IPS-15b (cell line): ENCODE measurements around the gene ENHO.
A peak's percentile ranks its signal among the peaks of the same experiment; 100 is the strongest.

Experiments
- H3K27me3 ChIP-seq: one replicate; pipeline ENCODE4 v1.6.1; 2013; ENCODE audit warnings: low read length; ENCODE audit not compliant: control insufficient read depth, insufficient read depth
- H3K36me3 ChIP-seq: one replicate; pipeline ENCODE4 v1.6.1; 2013; ENCODE audit warnings: low read length; ENCODE audit not compliant: control insufficient read depth, insufficient read depth
- H3K4me1 ChIP-seq: one replicate; pipeline ENCODE4 v1.6.1; 2013; ENCODE audit warnings: mild to moderate bottlenecking, low read length; ENCODE audit not compliant: control insufficient read depth, insufficient read depth
- H3K4me3 ChIP-seq: one replicate; pipeline ENCODE4 v1.5.1; 2013; ENCODE audit warnings: low read depth, low read length
- H3K9ac ChIP-seq: one replicate; pipeline ENCODE4 v1.6.1; 2013; ENCODE audit warnings: low read depth, mild to moderate bottlenecking, low read length
- H3K9me3 ChIP-seq: one replicate; pipeline ENCODE4 v1.6.1; 2013; ENCODE audit warnings: mild to moderate bottlenecking, low read length; ENCODE audit not compliant: control insufficient read depth, insufficient read depth

Gene ENHO

DNA sequence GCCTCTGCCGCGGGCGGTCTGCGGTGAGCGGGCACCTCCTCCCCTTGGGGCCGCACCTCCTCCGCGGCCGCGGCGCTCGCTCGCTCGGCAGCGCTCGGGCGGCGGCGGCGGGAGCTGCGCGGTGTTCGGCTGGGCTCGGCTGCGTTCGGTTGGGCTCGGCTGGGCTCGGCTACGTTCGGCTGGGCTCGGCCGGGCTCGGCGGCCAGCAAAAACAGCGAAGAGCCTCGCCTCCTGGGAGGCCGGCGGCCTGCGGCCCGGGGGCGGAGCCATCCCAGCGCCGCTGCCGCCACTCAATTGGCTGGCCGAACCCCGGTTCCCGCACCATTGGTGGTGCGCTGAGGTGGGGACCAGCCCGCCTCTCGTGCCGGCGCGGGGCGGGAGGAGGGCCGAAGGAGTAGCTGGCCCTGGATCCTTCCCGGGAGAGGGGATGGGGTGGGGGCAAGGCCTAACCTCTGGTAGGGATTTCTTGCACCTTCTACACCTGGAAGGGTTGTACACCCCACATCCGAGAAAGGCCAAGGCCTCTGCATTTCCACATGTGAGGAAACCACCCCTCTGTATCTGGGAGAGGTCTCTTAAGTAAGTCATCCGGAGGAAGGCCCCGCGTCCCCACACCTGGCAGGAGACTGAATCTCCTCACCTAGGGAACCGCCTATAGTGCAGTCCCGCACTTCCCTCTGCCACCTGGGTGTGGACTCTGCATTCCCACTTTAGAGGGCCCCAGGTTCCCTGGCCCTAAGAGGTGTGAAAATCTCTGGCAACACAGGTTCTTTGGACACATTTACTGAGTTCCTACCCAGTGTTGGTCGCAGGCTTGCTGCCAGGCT lies at the start of gene ENHO:
Gene ENHO, minus strand, starts transcription at position 20 of the 827 bp plus-strand sequence. CDS start 1,295 bp downstream, outside the sequence.
- peak within 1 kb of the TSS; percentile 4 for H3K9ac ChIP-seq
- H3K27me3 ChIP-seq, result peaks cover 29% of the 10 kb centered on the region
- peaks cover 8% of the 10 kb centered on the region for H3K4me1 ChIP-seq
- no peaks in the 10 kb centered on the region for H3K9me3 ChIP-seq
- H3K4me3 ChIP-seq, result peak within 1 kb of the TSS; percentile 78
- H3K36me3 ChIP-seq, result no peaks in the 10 kb centered on the region

DNA sequence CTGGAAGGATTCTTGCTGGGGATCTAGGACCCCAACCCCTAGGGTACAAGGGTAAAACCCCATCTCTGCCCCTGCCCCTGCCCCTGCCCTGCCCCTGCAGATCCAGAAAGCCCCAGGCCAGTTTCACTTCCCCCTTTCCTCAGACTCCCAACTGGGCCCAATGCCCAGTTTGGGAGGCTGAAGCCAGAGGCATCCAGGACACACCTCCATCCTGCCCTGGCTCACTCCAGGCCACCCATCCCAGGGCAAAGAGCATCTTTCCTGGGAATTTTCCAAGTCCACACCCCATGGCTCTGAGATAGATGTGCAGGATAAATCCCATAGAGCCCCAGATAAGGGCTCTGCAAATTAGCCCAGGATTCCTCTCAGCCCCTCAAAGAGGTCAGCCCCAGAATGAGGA lies 49.3 kb upstream of the ENHO start:
- H3K9me3 ChIP-seq, result no peaks in the 10 kb centered on the region
- peaks cover 20% of the 10 kb centered on the region for H3K4me1 ChIP-seq
- no peak overlapping the region for H3K4me3 ChIP-seq
- H3K9ac ChIP-seq, result no peak overlapping the region
- no peaks in the 10 kb centered on the region for H3K36me3 ChIP-seq
- H3K27me3 ChIP-seq, result peaks cover 28% of the 10 kb centered on the region

DNA sequence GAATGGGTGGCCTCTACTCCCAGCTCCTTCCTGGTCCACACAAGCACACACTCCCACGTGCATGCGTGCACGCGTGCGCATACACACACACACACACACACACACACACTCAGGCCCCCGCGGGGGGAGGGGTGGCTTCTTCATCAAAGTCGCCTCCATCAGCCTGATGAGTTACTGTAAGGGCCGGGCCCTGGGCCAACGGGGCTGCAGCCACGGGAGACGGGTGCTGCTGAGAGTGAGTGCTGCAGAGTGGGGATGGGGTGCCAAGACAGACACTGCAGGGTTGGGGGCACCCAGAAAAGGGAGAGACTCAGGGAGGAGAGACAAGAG lies 48.7 kb upstream of the ENHO start:
- peaks cover 14% of the 10 kb centered on the region for H3K4me1 ChIP-seq
- no peak overlapping the region for H3K9ac ChIP-seq
- peaks cover 22% of the 10 kb centered on the region for H3K27me3 ChIP-seq
- H3K9me3 ChIP-seq, result no peaks in the 10 kb centered on the region
- H3K36me3 ChIP-seq, result no peaks in the 10 kb centered on the region
- H3K4me3 ChIP-seq, result no peak overlapping the region

DNA sequence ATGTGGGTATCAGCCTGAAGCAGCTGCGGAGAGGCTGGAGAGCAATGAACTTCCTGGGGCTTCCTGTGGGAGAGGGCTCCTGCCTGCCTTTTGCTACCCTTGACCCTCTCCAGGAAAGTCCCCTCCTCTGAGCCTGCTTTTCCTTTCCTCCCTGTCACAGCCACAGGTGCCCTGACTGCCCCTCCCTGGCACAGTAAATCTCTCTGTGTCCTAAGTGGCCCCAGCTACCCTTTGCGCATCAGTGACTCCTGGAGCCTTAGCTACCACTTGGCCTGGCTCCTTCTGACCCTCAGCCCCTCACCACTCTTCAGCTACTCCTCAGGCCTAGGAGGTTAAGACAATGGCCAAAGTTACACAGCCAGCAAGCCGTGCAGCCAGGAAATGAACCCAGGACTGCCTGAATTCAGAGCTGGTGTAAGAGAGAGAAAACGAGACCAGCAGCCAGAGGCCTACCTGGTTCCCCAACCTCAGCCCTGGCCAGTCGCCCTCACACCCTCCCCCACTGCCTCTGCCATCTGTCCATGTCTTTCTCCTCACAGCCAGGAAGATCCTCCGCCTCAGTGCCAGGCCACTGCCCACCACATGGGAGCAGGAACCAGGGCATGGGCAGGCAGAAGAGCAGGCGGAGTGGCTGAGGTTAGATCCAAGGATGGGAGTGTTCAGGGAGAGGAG lies 48.2 kb upstream of the ENHO start:
- no peaks in the 10 kb centered on the region for H3K9me3 ChIP-seq
- peaks cover 13% of the 10 kb centered on the region for H3K4me1 ChIP-seq
- peaks cover 18% of the 10 kb centered on the region for H3K27me3 ChIP-seq
- no peaks in the 10 kb centered on the region for H3K36me3 ChIP-seq
- no peak overlapping the region for H3K9ac ChIP-seq
- no peak overlapping the region for H3K4me3 ChIP-seq

DNA sequence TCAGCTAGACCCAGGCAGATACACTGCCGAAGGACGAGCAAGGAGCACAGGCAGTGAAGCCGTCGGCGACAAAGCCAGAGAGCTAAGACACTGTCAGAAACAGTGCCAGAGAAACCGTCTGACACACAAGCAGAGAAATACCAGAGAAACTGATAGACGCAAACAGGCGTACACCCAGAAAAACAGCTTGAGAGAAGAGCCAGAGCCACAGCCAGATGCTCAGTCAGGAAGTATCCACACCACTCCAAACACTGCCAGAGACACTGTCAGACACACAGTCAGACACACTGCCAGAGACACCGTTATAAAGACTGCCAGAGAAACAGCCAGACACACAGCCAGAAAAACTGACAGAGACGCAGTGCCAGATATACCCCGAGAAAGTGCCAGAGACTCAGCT lies 47.6 kb upstream of the ENHO start:
- Histone ChIP-seq H3K9me3 (no peaks in the 10 kb centered on the region), H3K27me3 (peaks cover 14% of the 10 kb centered on the region), H3K4me1 (peaks cover 17% of the 10 kb centered on the region), H3K4me3 (no peak overlapping the region), H3K9ac (no peak overlapping the region), H3K36me3 (no peaks in the 10 kb centered on the region)

DNA sequence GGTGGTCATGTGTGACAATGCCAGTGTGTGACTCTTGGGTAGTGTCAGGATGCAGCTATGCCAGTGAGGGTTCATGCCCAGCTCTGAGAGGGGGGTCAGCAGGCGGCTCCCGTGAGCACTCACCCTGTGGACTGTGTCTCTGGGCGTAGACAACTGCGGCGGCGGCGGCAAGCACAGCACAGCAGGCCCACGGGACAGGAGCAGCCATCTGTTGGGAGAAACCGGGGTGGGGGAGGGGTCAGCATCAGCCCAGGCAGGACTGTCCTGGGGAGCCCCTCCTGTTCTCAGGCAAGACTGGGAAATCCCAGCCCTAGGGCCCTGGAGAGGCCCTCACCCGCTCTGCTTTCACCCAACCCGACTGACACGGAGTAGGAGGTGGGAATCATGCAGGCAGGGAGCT lies 46.0 kb upstream of the ENHO start:
- H3K4me1 ChIP-seq, result peaks cover 17% of the 10 kb centered on the region
- no peaks in the 10 kb centered on the region for H3K36me3 ChIP-seq
- H3K9me3 ChIP-seq, result no peaks in the 10 kb centered on the region

DNA sequence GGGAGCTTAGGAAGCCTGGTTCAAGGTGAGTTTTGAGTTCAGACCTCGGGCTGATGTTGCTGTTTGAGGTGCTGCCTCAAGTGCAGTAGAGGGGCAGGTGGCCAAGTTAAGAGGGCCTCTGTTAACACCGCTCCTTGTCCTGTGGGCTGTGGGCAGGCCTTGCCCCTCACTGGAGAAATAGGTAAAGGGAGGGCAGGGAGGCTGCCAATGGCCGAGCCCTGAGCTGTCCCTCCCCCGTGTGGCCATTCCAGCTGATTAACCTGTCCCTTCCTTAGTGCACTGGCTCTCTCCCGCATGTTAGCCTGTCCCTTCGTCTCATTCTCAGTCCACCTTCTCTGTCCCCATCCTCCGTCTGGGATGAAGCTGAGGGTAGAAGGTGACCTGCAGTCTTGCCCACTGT lies 45.3 kb upstream of the ENHO start:
- Histone ChIP-seq H3K9me3 (no peaks in the 10 kb centered on the region), H3K4me3 (no peak overlapping the region), H3K36me3 (no peaks in the 10 kb centered on the region), H3K4me1 (peaks cover 14% of the 10 kb centered on the region), H3K9ac (no peak overlapping the region), H3K27me3 (peaks cover 17% of the 10 kb centered on the region)

More for the DNA sequence above, 46.0 kb upstream of the ENHO start:
- H3K9ac ChIP-seq, result no peak overlapping the region
- H3K4me3 ChIP-seq, result no peak overlapping the region
- peaks cover 11% of the 10 kb centered on the region for H3K27me3 ChIP-seq

DNA sequence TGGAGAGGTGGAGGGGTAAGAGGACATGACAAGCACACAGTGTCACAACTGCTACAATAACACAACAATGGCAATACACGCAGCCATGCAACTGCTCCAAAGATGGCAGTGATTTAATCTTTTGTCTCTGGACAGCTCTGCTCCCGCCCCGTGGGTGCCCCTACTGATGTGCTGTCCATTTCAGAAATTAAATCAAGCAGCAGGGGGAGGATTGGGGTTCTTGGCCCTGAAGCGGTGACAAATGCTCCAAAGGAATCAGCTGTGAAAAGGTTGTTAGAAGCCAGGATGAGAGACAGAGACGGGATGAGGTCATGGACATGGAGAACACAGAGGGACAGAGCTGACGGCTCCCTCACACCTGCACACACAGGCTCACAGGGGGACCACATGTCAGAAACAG lies 44.2 kb upstream of the ENHO start:
- Histone ChIP-seq H3K36me3 (no peaks in the 10 kb centered on the region), H3K9me3 (no peaks in the 10 kb centered on the region), H3K4me3 (no peak overlapping the region), H3K27me3 (peaks cover 18% of the 10 kb centered on the region), H3K4me1 (peaks cover 14% of the 10 kb centered on the region), H3K9ac (no peak overlapping the region)

DNA sequence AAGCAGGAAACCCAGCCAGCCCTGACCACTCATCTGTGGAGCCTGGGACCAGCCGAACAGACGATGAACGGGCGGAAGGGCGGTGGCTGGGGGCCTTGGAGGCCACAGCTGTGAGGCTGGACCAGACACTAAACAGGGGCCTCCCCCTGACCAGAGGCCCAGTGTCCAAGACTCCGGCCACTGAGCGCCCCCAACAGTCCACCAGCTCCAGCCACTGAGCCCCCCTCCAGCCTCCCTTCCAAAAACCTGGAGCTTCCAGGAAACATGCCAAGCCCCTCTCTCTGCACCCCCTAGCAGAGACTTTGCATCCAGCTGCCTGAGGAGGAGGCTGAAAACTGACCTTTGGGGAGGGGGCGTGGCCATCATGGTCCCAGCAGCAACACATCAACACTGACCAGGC lies 43.5 kb upstream of the ENHO start:
- Histone ChIP-seq H3K27me3 (peaks cover 18% of the 10 kb centered on the region), H3K9me3 (no peaks in the 10 kb centered on the region), H3K4me3 (no peak overlapping the region), H3K9ac (no peak overlapping the region), H3K36me3 (no peaks in the 10 kb centered on the region), H3K4me1 (peaks cover 14% of the 10 kb centered on the region)

DNA sequence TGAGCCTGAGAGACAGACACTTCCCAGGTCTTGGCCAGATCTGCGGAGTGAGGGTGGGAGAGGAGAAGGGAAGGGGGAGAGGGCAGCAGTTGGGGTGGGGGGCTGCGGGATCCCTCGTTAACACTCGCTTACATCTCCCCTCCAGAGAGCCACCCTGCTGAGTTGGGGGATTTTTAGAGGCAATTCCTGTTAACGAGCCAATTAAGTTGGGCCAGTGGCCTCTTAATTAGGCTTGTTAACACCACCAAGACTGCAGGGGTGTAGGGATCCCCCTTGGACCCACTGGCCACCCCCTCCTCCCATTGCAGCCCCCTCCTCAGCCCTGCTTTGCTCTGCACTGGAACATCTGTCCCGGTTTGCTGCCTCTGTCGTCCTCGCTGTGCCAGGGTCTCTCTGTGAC lies 43.1 kb upstream of the ENHO start:
- H3K4me1 ChIP-seq, result peaks cover 14% of the 10 kb centered on the region
- no peak overlapping the region for H3K9ac ChIP-seq
- peaks cover 18% of the 10 kb centered on the region for H3K27me3 ChIP-seq
- H3K4me3 ChIP-seq, result no peak overlapping the region
- H3K36me3 ChIP-seq, result no peaks in the 10 kb centered on the region
- H3K9me3 ChIP-seq, result no peaks in the 10 kb centered on the region

DNA sequence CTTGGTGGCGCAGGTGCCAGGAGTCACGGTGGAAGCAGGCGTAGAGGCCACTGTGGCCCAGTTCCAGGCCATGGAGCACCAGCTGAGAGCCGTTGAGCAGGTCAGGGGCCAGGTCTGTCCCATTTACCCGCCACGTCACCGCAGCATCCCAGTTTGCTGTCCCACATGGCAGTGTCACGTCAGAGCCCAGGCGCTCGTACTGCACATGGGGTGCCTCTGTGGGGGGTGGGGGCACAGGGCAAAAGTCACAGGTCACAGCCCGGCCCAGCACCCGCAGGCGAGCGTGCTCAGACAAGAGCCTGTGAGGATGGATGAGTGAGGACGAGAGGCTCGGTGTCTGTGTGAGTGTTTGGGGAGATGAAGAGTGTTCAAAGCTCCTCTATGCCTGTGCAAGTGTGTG lies 41.8 kb upstream of the ENHO start:
- H3K36me3 ChIP-seq, result no peaks in the 10 kb centered on the region
- H3K9me3 ChIP-seq, result no peaks in the 10 kb centered on the region
- H3K27me3 ChIP-seq, result peaks cover 13% of the 10 kb centered on the region

DNA sequence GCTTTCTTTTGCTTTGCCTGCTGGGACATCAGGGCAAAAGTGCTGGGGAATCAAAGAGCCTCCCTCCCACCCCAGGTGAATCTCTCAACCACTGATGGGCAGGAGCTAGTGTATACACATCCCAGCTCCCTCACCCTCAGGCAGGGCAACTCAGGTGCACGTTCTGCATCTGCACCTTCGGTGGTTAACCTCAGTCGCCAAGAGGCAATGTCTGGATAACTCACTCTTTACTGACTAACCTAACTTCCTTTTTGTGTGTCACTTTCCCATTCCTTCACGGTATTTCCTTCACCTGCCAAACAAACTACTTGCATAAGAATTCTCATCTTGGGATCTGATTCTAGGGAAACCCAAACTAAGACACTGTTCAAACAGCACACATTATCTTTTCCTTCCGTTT lies 40.5 kb upstream of the ENHO start:
- Histone ChIP-seq H3K9me3 (no peaks in the 10 kb centered on the region), H3K27me3 (peaks cover 13% of the 10 kb centered on the region), H3K36me3 (no peaks in the 10 kb centered on the region), H3K4me1 (peaks cover 9% of the 10 kb centered on the region), H3K9ac (no peak overlapping the region), H3K4me3 (no peak overlapping the region)

More for the DNA sequence above, 41.8 kb upstream of the ENHO start:
- Histone ChIP-seq H3K4me3 (no peak overlapping the region), H3K4me1 (peaks cover 18% of the 10 kb centered on the region), H3K9ac (no peak overlapping the region)
